HCT116 (cell line): ENCODE data around the gene LGR6.

Source experiments
- ATF3 ChIP-seq: IDR thresholded peaks from 2 replicates; pipeline ENCODE4 v1.6.1; 2012
- CEBPB ChIP-seq: IDR thresholded peaks from 2 replicates; pipeline ENCODE4 v1.6.1; 2012; ENCODE audit warnings: low read depth
- CTCF ChIP-seq, 3 experiments: fragments of 200-600 bp in 1 of 3; sonication (generic) in 1 of 3; IDR thresholded peaks in 2 of 3; conservative IDR thresholded peaks in 1 of 3; 2 replicates each; pipeline ENCODE4 v1.5.1; 2012 to 2017; ENCODE audit warnings: low read depth in 2 of 3, low read length in 2 of 3, antibody characterized with exemption in 1 of 3, borderline replicate concordance in 1 of 3, control low read depth in 1 of 3, mild to moderate bottlenecking in 1 of 3, mixed read lengths in 1 of 3, mixed run types in 1 of 3, moderate library complexity in 1 of 3; ENCODE audit not compliant: insufficient read depth in 1 of 3
- POLR2A ChIP-seq: IDR thresholded peaks from 2 replicates; pipeline ENCODE4 v1.7.0; 2011; ENCODE audit warnings: borderline replicate concordance; ENCODE audit not compliant: insufficient read depth, insufficient read length; ENCODE audit errors: extremely low read depth
- POLR2AphosphoS5 ChIP-seq: IDR thresholded peaks from 2 replicates; pipeline ENCODE4 v1.6.1; 2011; ENCODE audit warnings: mild to moderate bottlenecking, low read depth, low read length, moderate library complexity
- RAD21 ChIP-seq: IDR thresholded peaks from 2 replicates; pipeline ENCODE4 v1.6.1; 2012; ENCODE audit warnings: low read depth, mild to moderate bottlenecking
- REST ChIP-seq: IDR thresholded peaks from 2 replicates; pipeline ENCODE4 v1.6.1; 2012; ENCODE audit warnings: low read depth
- SRF ChIP-seq: IDR thresholded peaks from 2 replicates; pipeline ENCODE4 v1.6.1; 2012; ENCODE audit warnings: low read depth

- TF ChIP-seq POLR2AphosphoS5 (no peak), REST (no peak), POLR2A (no peak), SRF (no peak), ATF3 (no peak), RAD21 (no peak), CTCF (IDR thresholded peaks at IDR 0.05 in 2 of 3, conservative IDR thresholded peaks at IDR 0.05 in 1 of 3; ENCODE audit: borderline replicate concordance in 1 of 3, insufficient read depth in 1 of 3, low read depth in 2 of 3, low read length in 2 of 3) (no peak), CEBPB (no peak)
Measured at GRCh38 chr1:202154148-202154765, 39.3 kb upstream of the LGR6 start.
